ENCODE results near the gene UIMC1.

UIMC1 gene

DNA sequence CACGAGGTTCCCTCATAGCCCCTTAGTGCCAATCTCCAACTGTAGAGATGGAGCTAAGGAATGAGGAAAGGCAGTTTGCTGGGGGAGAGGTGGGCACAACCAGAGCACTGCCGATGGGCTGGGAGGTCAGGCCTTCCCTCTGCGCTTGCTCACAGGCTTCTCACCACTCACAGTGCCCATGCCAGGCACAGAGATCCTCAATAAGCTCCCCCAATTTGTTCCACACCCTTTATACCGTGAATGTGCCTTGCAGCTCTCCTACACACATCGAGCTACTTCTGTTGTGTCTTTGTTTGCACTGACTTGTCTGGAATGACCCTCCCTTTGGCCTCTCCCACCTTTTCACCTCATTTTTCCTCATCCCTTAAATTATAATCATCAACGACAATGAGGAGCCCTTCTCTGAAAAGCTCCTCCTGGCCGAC lies 105.8 kb downstream of the UIMC1 start:
- no peak overlapping the region for H3K27ac Mint-ChIP-seq
- no peak overlapping the region for H3K4me3 Mint-ChIP-seq
- peaks cover 22% of the 10 kb centered on the region for H3K36me3 Mint-ChIP-seq (ENCODE audit: low read depth)
- H3K9me3 Mint-ChIP-seq: no peaks in the 10 kb centered on the region
- DNase-seq (ENCODE audit: low spot score): no peak
- H3K27me3 Mint-ChIP-seq (ENCODE audit: low read depth): no peaks in the 10 kb centered on the region
- H3K4me1 Mint-ChIP-seq (ENCODE audit: low read depth): peaks cover 16% of the 10 kb centered on the region

DNA sequence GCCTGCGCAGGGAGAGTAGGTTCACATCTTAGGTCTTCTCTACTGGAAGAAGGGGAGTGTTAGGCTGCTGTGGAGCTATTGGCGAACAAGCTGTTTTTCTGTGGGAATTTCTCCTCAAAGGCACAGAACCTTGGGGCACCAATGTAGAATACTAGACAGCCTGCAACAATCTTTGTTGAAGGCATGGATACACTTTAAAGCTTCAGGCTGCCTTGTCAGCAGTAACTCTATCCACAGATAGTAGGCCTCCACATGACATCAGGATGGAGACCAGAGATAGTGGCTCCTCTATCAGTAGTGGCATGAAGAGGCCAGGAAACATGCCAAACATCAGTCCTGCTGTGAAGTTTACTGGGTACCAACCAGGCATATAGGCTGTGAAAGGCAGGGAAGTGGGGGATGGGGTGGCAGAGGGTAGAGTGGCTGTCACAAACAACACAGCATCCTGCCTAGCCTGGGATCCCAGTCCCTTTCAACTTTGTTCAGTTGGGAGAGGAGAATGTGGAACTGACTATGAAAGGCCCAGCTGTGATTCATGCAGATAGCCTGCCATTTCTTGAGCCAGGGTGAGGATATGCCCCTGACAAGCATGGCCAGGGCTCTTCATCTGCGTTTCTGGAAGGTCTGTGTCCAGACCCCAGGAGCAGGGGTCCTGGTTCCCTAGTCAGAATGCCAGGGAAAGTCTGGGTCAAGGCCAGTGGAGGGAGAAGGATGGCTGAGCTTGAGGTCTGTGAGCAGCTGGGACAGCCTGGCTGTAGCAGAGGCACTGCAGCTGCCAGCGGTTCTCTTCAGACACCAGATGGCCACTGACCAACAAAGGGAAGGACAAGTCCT lies 106.4 kb downstream of the UIMC1 start:
- Mint-ChIP-seq H3K4me3 (no peak overlapping the region), H3K27me3 (ENCODE audit: low read depth) (no peaks in the 10 kb centered on the region), H3K4me1 (ENCODE audit: low read depth) (peaks cover 18% of the 10 kb centered on the region), H3K9me3 (no peaks in the 10 kb centered on the region), H3K36me3 (ENCODE audit: low read depth) (peaks cover 16% of the 10 kb centered on the region), H3K27ac (no peak overlapping the region)
- no peak for DNase-seq (ENCODE audit: low spot score)

DNA sequence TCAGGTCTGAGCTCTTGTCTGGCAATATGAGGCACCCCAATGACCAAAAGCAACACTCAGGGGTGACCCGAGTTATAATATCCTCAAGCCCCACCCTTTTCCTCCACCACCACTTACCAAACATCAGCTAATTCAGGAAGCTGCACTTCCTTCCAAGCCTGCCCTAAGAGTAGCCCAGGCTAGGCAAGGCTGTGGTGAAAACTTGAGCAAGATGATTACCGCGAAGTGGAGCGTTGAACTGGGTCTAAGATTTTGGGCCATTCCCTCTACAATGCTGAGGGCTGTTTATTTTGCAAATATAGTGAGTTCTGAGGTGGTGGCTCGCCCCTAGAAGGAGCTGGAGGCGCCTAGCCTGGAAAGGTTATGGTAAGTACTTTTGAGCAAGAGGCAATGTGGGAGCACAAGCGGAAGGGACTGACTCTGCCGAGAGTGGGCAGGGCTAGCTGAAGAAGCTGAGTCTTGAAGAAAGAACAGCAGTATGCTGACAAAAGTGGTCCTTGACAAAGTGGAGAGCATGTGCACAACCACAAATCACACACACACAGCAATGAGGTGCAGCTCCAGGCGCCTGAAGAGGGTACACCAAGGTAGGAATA lies 107.2 kb downstream of the UIMC1 start, which contains the start of gene HK3:
HK3 (minus strand) TSS at position 51 of the 596 bp plus-strand sequence. CDS start 3,187 bp downstream, outside the sequence.
- Mint-ChIP-seq H3K4me3 (no peak within 1 kb of the TSS), H3K4me1 (ENCODE audit: low read depth) (peaks cover 18% of the 10 kb centered on the region), H3K27ac (peak within 1 kb of the TSS; percentile 43), H3K36me3 (ENCODE audit: low read depth) (peaks cover 11% of the 10 kb centered on the region), H3K9me3 (no peaks in the 10 kb centered on the region), H3K27me3 (ENCODE audit: low read depth) (no peaks in the 10 kb centered on the region)
- DNase-seq (ENCODE audit: low spot score): no peak

DNA sequence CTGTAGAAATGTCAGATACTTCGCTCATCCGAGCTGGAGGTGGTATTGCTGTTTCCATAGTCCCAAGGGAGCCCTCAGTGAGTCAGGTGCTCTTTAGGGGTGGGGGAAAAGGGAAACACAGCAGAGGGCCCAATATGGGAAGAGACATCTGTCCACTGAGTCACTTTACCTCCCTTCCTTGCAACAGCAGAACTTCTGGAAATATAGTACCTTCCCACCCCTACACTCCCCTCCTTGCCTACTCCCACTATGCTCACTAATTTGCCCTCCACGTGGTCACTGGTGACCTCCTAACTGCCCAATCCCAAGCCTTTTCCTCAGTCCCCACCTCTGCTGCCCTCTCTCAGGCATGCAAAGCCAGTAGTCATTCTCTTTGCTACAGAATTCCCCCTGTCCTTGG lies 109.3 kb downstream of the UIMC1 start:
- DNase-seq (ENCODE audit: low spot score): no peak
- Mint-ChIP-seq H3K4me3 (no peak overlapping the region), H3K9me3 (no peaks in the 10 kb centered on the region), H3K27me3 (ENCODE audit: low read depth) (no peaks in the 10 kb centered on the region), H3K4me1 (ENCODE audit: low read depth) (peaks cover 17% of the 10 kb centered on the region), H3K27ac (no peak overlapping the region), H3K36me3 (ENCODE audit: low read depth) (peaks cover 5% of the 10 kb centered on the region)

DNA sequence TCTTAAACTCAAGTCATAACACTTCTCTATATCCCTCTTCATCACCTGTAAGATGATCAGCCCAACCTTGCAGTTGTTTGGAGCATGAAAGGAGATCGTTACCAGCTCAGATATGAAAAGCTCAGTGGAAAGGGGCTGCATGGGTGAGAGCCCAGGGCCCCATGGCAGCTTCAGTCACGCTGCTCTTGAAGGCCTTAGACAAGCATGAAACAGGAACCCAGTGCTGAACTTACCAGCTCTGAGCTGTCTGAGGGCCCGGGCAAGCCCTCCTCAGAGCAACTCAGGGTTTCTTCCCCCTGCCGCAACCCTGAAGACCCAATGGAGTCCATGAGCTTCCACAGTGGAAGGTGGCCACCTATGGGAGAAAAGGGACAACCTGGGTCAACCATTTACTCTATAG lies 110.7 kb downstream of the UIMC1 start:
- H3K9me3 Mint-ChIP-seq: no peaks in the 10 kb centered on the region
- DNase-seq (ENCODE audit: low spot score): no peak

DNA sequence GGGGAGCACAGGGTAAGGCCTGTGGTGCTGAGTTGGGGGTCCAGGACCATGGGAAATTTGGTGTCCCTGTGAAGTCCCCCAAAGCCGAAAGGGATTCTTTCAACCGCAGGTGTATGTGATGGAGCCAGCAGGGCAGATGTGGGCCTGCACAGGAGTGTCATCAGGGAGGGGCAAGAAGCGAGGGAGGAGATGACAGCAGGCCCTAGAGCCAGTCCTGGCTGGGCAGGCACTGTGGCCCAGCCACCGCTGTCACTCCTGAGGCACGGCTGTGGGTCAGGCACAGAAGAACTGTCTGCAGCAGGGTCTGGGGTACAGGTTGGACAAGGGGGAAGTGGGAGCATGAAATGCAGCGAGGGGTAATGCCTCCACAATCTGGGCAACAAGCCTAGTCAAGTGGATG lies 112.3 kb downstream of the UIMC1 start:
- no peak for DNase-seq (ENCODE audit: low spot score)
- Mint-ChIP-seq H3K4me1 (ENCODE audit: low read depth) (peaks cover 4% of the 10 kb centered on the region), H3K27ac (no peak overlapping the region), H3K9me3 (no peaks in the 10 kb centered on the region), H3K4me3 (no peak overlapping the region), H3K27me3 (ENCODE audit: low read depth) (peaks cover 2% of the 10 kb centered on the region), H3K36me3 (ENCODE audit: low read depth) (no peaks in the 10 kb centered on the region)

More for the DNA sequence above, 110.7 kb downstream of the UIMC1 start:
- Mint-ChIP-seq H3K27me3 (ENCODE audit: low read depth) (no peaks in the 10 kb centered on the region), H3K4me1 (ENCODE audit: low read depth) (peaks cover 11% of the 10 kb centered on the region), H3K27ac (no peak overlapping the region), H3K36me3 (ENCODE audit: low read depth) (no peaks in the 10 kb centered on the region), H3K4me3 (no peak overlapping the region)

DNA sequence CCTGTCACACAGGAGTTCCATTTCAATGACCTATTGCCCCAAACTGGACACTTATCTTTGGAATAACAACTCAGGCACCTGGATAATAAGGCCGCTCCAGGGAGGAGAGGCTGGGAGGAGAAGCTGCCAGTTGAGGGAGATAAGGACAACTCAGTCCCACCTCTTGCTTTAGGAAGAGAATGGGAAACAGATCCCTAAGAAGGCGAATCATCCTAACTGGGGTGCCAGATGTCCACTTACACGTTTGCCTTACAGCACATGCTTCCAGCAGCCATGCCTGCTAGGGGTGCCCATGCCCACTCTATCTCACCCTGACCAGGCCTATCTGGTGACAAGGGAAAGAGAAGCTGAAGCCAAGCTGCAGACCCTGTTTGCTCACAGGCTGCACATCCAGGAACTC lies 113.9 kb downstream of the UIMC1 start:
- Mint-ChIP-seq H3K27ac (no peak overlapping the region), H3K4me3 (no peak overlapping the region), H3K4me1 (ENCODE audit: low read depth) (peaks cover 2% of the 10 kb centered on the region), H3K9me3 (no peaks in the 10 kb centered on the region), H3K27me3 (ENCODE audit: low read depth) (peaks cover 2% of the 10 kb centered on the region), H3K36me3 (ENCODE audit: low read depth) (no peaks in the 10 kb centered on the region)
- no peak for DNase-seq (ENCODE audit: low spot score)

DNA sequence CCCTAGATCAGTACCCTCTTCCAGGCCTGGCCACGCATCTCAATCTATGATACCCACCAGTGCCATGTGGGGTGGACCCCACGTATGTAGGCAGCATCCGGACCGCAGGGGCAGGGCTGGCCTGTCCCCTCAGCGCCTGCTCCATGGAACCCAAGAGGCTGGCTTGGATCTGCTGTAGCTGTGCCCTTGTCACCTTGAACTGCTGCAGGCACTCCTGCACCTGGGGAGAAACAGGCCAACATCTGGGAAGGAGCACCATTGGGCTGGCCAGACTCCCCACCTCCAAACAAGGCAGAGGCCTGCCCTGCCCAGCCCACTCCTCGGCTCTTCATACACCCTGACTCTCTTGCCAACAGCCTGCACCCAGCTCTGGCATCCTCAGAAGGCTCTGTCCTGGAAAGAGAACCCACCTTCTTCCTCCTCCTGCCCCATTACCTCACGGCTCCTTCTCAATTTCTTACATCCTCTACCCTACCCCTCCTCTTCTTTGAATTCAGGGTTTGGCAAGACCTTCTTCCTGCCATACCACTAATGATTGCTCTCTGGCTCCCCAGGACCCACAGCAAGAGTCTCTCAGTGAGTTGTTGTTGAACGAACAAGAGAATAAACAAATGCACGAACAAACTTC lies 115.1 kb downstream of the UIMC1 start:
- no peak for DNase-seq (ENCODE audit: low spot score)
- H3K27me3 Mint-ChIP-seq (ENCODE audit: low read depth): peaks cover 2% of the 10 kb centered on the region
- H3K9me3 Mint-ChIP-seq: no peaks in the 10 kb centered on the region
- H3K4me1 Mint-ChIP-seq (ENCODE audit: low read depth): peaks cover 2% of the 10 kb centered on the region
- no peak overlapping the region for H3K27ac Mint-ChIP-seq
- H3K36me3 Mint-ChIP-seq (ENCODE audit: low read depth): no peaks in the 10 kb centered on the region
- no peak overlapping the region for H3K4me3 Mint-ChIP-seq

DNA sequence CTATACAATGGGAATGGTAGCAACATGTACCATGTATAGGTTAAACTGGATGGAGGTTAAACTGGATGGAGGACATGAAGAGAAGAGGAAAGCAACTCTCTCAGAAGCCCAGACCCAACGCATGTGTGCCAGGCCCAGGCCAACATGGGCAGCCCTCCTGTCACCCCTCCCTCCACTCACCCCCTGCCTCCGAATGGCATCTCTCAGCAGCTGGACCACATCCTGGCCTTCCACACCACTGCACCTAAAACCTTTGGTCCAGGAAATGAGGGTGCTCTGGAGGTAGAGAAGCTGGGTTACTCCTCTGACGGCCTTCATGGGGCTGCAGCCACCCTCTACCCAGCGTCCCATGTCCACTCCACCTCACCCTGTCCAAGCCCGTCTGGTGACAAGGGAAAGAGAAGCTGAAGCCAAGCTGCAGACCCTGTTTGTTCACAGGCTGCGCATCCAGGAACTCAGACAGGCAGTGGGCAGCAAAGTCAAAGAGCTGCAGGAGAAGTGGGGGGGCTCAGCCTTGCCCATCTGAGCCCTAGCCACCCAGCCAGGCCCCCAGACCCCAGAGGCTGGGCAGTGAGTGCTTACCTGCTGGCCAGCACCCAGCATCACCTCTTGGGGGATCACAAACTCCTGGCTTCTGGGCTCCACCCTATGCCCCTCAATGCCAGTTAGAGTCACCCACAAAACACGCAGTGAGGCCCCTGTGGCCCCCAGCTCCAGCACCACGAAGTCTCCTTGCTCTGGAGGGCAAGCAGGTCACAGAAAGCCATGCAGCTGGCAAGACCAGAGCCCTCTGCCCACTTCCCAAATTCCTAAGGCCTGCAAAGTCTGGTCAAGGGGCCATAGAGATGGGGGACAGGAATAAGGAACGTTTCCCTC lies 115.9 kb downstream of the UIMC1 start:
- H3K4me3 Mint-ChIP-seq: no peak overlapping the region
- H3K27ac Mint-ChIP-seq: no peak overlapping the region
- H3K9me3 Mint-ChIP-seq: no peaks in the 10 kb centered on the region
- H3K36me3 Mint-ChIP-seq (ENCODE audit: low read depth): no peaks in the 10 kb centered on the region
- H3K27me3 Mint-ChIP-seq (ENCODE audit: low read depth): peaks cover 2% of the 10 kb centered on the region
- peaks cover 2% of the 10 kb centered on the region for H3K4me1 Mint-ChIP-seq (ENCODE audit: low read depth)
- no peak for DNase-seq (ENCODE audit: low spot score)

DNA sequence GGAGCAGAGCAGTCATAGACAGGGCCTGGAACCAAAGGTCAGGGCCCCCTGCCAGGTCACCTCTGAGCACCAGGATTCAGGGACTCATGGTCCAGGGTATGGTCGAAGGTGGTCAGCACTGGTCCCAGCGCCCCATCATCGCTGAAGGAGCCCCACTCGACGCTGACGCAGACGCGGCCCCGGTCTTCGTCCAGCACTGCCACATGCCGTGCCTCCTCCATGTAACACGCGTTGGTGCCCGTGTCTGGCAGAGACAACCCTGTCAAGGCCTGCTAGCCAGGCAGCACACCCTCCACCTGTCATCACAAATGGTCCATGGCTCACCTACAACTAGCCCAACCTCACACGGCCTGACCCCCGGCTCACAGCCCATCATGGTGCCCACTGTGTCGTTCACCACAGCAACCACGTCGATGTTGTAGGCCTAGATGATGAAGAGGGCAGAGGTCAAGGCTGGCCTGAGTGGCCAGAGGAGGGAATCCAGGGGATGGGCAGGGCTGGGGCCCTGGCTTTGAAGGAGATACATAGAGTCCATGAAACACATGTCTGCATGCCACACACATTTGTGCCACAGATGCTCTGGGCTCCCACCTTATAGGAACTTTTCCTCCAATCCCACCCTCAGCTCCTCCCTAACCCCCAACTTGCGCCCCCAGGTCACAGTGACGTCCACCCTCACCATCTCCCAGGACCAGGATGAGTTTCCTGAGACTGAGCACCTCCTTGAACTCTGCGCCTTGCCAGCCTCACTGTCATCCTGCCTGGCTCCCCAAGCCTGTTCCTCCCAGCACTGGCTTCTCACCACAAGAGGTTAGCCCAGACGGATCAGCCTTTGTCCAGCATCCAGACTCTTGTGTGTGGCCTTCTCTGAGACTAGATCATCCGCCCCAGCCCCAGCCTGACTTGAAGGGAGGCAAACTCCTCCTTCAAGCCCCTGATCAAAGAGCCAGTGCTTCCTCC lies 117.0 kb downstream of the UIMC1 start:
- no peak overlapping the region for H3K27ac Mint-ChIP-seq
- no peaks in the 10 kb centered on the region for H3K36me3 Mint-ChIP-seq (ENCODE audit: low read depth)
- no peaks in the 10 kb centered on the region for H3K9me3 Mint-ChIP-seq
- DNase-seq (ENCODE audit: low spot score): no peak
- H3K27me3 Mint-ChIP-seq (ENCODE audit: low read depth): peaks cover 2% of the 10 kb centered on the region
- no peak overlapping the region for H3K4me3 Mint-ChIP-seq
- no peaks in the 10 kb centered on the region for H3K4me1 Mint-ChIP-seq (ENCODE audit: low read depth)

DNA sequence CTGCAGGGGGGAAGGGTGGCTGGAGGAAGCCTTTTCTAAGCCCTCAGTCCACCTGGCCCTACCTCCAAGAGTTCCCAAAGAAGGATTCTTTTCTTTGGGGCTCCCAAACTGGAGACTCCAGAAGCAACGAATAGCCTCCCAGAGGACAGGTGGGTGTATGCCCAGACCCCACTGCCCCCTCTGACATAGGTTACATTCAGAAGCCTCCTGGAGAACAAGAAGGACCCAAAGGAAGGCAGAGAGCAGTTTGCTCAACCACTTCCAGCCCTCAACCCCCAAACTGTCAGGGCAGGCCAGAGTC lies 117.8 kb downstream of the UIMC1 start:
- Mint-ChIP-seq H3K4me1 (ENCODE audit: low read depth) (no peaks in the 10 kb centered on the region), H3K9me3 (no peaks in the 10 kb centered on the region), H3K36me3 (ENCODE audit: low read depth) (no peaks in the 10 kb centered on the region), H3K27ac (no peak overlapping the region), H3K27me3 (ENCODE audit: low read depth) (peaks cover 2% of the 10 kb centered on the region), H3K4me3 (no peak overlapping the region)
- no peak for DNase-seq (ENCODE audit: low spot score)

DNA sequence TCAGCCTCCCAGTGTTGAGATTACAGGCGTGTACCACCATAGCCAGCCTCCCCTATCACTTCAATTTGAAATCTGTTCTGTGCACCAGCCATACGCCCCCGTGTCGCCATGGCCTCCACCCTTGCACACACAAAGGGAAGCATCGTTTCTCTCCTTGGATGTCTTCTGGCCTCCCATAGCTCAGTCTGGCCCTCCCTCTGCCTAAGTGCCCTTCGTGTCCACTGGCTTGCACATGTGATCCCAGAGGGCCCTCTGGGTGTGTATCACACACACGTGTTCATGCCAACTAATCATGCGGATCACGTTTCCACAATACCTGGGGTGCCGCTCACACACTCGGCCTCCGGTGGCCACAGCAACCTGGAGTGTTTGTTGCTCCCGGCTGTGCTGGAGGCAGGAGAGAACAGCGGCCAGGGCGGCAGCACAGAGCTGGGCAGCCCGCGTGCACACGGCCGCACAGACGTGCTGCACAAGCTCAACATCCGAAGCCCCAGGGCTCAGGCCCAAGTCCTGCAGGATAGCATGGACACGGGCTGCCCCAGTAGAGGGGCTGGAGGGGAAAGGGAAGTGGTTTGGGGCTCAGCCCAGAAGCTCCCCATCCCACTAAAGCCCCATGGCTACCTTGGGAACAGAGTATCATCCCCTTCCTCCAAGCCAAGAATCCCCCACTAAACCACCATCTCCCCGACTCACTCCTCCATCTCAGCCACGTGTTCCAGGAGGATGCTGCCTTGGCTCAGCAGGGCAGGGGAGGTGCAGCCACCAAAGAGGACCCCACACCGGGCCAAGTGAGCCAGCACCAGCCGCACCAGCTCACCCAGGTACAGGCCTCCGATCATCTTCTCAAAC lies 118.3 kb downstream of the UIMC1 start:
- Mint-ChIP-seq H3K4me3 (no peak overlapping the region), H3K27ac (no peak overlapping the region), H3K4me1 (ENCODE audit: low read depth) (no peaks in the 10 kb centered on the region), H3K9me3 (no peaks in the 10 kb centered on the region), H3K27me3 (ENCODE audit: low read depth) (peaks cover 2% of the 10 kb centered on the region), H3K36me3 (ENCODE audit: low read depth) (no peaks in the 10 kb centered on the region)
- DNase-seq (ENCODE audit: low spot score): no peak

Measured in T-helper 2 cell treated with Interferon-gamma antibody and Interleukin-4, amounts not matched to agents 5 μg/mL and 100 μg/mL, for 36 hours (primary cell).